Mucosa of descending colon (tissue), 3 donors: ENCODE data around the gene HNRNPM. TPM values are rescaled to one million over a fixed set of nuclear protein-coding genes. Genes with fewer than 3 reads are reported as not detected.
A peak's percentile ranks its signal among the peaks of the same experiment; 100 is the strongest.
"Not testable (repeated sequence)": the region's sequence is repeated elsewhere in the genome, so short reads cannot be mapped to it uniquely, and the experiment has no call there.

Experiments
- ATAC-seq: fragments of 200-7000 bp; cut with Tn5 transposase; one replicate; pipeline ENCODE4 v1.9.1; 2020; ENCODE audit warnings: mild to moderate bottlenecking, moderate library complexity
- DNase-seq, 3 donors: peaks; one replicate each; pipeline ENCODE4 v3.0.0-alpha.2; 2020
- H3K36me3 ChIP-seq: fragments of 200-600 bp; one replicate; pipeline ENCODE4 v1.8.0; 2021; ENCODE audit warnings: low read depth, mild to moderate bottlenecking
- H3K4me1 ChIP-seq: fragments of 200-600 bp; one replicate; pipeline ENCODE4 v1.8.0; 2021; ENCODE audit warnings: low read depth, mild to moderate bottlenecking
- H3K4me3 ChIP-seq: fragments of 200-600 bp; one replicate; pipeline ENCODE4 v1.8.0; 2021; ENCODE audit warnings: mild to moderate bottlenecking
- H3K9me3 ChIP-seq: fragments of 200-600 bp; one replicate; pipeline ENCODE4 v1.8.0; 2021; ENCODE audit warnings: mild to moderate bottlenecking
- CTCF ChIP-seq: fragments of 200-600 bp; IDR thresholded peaks from one replicate; pipeline ENCODE4 v1.8.0; 2022; ENCODE audit warnings: antibody characterized with exemption, mild to moderate bottlenecking
- intact Hi-C, 2 donors: fragments of 100-400 bp; cut with DNase I in 1 of 2; cut with micrococcal nuclease in 1 of 2; formaldehyde crosslinking; loops; one replicate each; pipeline versions ENCODE4 v1.11.0 to v1.11.1; 2022; cut with DNase I, micrococcal nuclease
- total RNA-seq, 3 donors: library from RNA; stranded (reverse); fragmentation: NEBNext Ultra II Directional in 2 of 3; extraction: Animal tissue kit (Norgen Biotek cat#: 25700) in 2 of 3; gene quantifications; one replicate each; pipeline versions ENCODE4 v1.2.1 to v1.2.4, GENCODE V29; 2021 to 2023
- donor health status: DM: no; HTN: no; CAD: no; lungs with moderate emphysema.
- donor health status: DM: no; HTN: no; CAD: no.
- donor health status: DM: no; HTN: yes; CAD: no.

The HNRNPM gene
- total RNA-seq, 3 donors from 2014 or later: 116 to 181 (median 149) TPM

GRCh38 chr19:8510589-8511115 is 65.9 kb downstream of the HNRNPM start:
- Histone ChIP-seq H3K36me3 (no peaks in the 10 kb centered on the region), H3K4me1 (peaks cover 23% of the 10 kb centered on the region), H3K4me3 (no peak overlapping the region), H3K9me3 (no peaks in the 10 kb centered on the region)
- DNase-seq: no peak
- intact Hi-C loops: no loop called here
- TF ChIP-seq CTCF: no peak
- ATAC-seq: no peak

- H3K4me1 ChIP-seq: peaks cover 13% of the 10 kb centered on the region
- DNase-seq (peak; percentile 40 to 71 (median 62)), ATAC-seq (no peak)
- H3K9me3 ChIP-seq: no peaks in the 10 kb centered on the region
- intact Hi-C loops: no loop called here
- H3K4me3 ChIP-seq: no peak overlapping the region
- no peaks in the 10 kb centered on the region for H3K36me3 ChIP-seq
- no peak for TF ChIP-seq CTCF
Measured at GRCh38 chr19:8511573-8512101, 66.9 kb downstream of the HNRNPM start.

GRCh38 chr19:8512115-8512967 is 67.6 kb downstream of the HNRNPM start:
- Histone ChIP-seq H3K4me1 (peaks cover 13% of the 10 kb centered on the region), H3K9me3 (no peaks in the 10 kb centered on the region), H3K4me3 (no peak overlapping the region), H3K36me3 (no peaks in the 10 kb centered on the region)
- peak; percentile 44 for ATAC-seq
- peak; percentile 48 to 71 (median 49) for DNase-seq
- intact Hi-C loops: no loop called here
- no peak for TF ChIP-seq CTCF

- H3K36me3 ChIP-seq: no peaks in the 10 kb centered on the region
- no peak for TF ChIP-seq CTCF
- peaks cover 17% of the 10 kb centered on the region for H3K4me1 ChIP-seq
- intact Hi-C loops: no loop called here
- no peaks in the 10 kb centered on the region for H3K9me3 ChIP-seq
- peak overlapping the region; percentile 51 for H3K4me3 ChIP-seq
- DNase-seq (peak in 2 of 3 donors; percentile 57 to 71), ATAC-seq (no peak)
Measured at GRCh38 chr19:8513036-8513686, 68.4 kb downstream of the HNRNPM start.

GRCh38 chr19:8513687-8514504 is 69.1 kb downstream of the HNRNPM start, which contains the start of gene ZNF414:
Gene ZNF414 (minus strand): TSS chr19:8514167. CDS start chr19:8514046, 121 bp downstream.
- no peaks in the 10 kb centered on the region for H3K9me3 ChIP-seq
- no peaks in the 10 kb centered on the region for H3K36me3 ChIP-seq
- peak within 1 kb of the TSS; percentile 51 for H3K4me3 ChIP-seq
- DNase-seq: peak; percentile 98
- peak; percentile 94 for ATAC-seq
- intact Hi-C loops: no loop called here
- H3K4me1 ChIP-seq: peaks cover 17% of the 10 kb centered on the region
- no peak for TF ChIP-seq CTCF

GRCh38 chr19:8514505-8515009 is 69.8 kb downstream of the HNRNPM start:
- peaks cover 17% of the 10 kb centered on the region for H3K4me1 ChIP-seq
- H3K36me3 ChIP-seq, intact Hi-C loops, H3K4me3 ChIP-seq, H3K9me3 ChIP-seq, ATAC-seq: not testable (repeated sequence)
- DNase-seq: peak in 2 of 3 donors; percentile 24 to 54
